Tibial nerve (tissue), 3 donors: ENCODE results near the gene KIT.

Experiments used
- EP300 ChIP-seq, 2 donors: sonication (generic); formaldehyde crosslinking; IDR thresholded peaks; one replicate each; pipeline ENCODE4 v1.6.1; 2017; ENCODE audit warnings: antibody characterized with exemption in 2 of 2, mild to moderate bottlenecking in 1 of 2
- POLR2A ChIP-seq, 2 donors: fragments of 450-650 bp; IDR thresholded peaks; one replicate each; pipeline ENCODE4 v1.6.1; 2017; ENCODE audit warnings: antibody characterized with exemption in 2 of 2, mild to moderate bottlenecking in 2 of 2, moderate library complexity in 2 of 2

GRCh38 chr4:54743562-54743961 lies 85.8 kb downstream of the KIT start:
- no peak for TF ChIP-seq POLR2A (IDR thresholded peaks at IDR 0.05)
- no peak for TF ChIP-seq EP300 (IDR thresholded peaks at IDR 0.05)
